Kidney capillary endothelial cell (primary cell): Measurements from ENCODE around the gene ZBTB20.

Experiments used
- DNase-seq: peaks from one replicate; pipeline ENCODE4 v3.0.0-alpha.2; 2018; ENCODE audit warnings: low spot score

Gene ZBTB20

DNA sequence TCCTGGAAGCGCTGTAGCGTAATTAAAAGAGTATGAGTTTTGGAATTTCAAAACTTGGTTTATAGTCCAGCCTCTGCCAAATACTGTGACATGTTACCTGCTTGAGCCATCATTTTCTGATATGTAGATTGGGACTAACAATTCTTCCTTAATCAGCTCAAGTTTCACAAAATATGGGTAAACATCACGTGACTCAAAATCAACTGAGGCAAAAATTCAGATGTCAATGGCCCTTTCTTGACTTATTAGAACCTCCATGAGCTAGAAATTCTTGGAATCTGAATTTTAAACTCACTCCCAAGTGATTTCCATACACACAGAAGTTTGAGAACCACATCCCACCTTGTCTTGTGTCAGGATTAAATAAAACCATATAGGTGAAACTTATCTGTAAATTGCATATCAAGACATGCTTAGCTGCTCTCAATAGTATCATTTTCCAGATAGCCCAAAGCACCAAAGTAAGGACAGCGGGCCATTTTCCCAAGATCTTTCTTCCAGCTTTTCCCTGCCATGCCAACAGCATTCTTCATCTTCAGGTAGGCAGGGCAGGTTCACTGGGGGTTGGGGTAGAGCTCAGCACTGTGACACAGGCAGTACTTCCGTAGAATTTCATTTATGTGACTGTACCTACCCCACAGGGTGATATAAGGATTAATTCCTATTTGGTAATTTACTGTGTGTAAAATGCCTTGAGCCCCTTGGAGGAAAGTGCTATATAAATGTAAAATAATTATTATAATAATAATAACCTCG lies 474.2 kb downstream of the ZBTB20 start:
- DNase-seq = no peak

DNA sequence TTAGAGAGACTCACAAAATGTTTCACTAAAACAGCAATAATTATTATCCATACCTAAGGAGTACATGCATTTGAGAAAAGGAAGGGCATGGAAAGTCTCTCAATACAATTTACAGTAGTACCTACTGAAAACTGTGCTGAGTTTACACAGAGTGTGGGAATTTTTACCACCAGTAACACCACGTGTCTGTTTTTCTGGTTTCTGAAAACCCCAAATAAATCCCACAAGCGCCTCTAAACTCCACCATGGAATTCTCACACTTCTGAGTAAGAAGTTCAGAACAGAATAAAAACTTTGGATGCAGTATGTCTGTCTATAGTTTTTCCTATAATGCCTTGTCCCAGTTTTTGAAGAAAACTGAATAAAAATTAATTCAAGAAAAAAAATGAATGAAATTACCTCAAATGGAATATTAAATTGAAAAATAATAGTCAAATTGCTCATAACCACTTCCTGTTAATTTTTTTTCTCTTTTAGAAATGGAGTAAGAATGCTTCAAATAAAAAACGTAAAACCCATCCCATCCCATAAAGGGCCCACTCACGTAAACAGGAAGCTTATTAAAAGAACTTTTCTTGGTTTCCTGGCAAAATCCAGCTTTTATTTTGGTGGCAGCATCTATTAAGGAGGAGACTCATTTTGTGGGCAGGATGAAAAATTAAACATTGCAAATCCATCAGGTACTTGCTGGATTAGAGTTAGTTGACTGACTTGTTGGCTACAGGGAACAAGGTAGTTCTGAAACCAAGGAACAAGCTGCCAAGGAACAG lies 475.2 kb downstream of the ZBTB20 start:
- DNase-seq = no peak

DNA sequence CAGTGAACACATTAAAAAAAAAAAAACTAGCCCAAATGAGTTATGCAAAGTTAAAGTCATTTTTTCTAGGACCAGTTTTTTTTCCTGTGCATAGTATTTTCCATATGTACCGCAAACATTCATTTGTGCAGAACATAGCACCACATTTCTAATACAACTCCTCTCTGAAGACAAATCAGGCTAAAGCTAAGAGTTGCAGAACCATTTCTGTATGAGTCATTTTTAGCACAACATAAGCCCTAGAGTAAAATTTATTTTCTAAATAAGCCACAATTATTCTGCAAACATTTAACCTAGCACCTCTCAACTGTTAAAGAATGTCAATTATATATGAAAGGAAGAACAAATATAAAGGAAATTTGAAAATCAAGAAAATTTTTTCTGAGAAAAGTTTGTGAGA lies 477.5 kb downstream of the ZBTB20 start:
- DNase-seq = no peak

DNA sequence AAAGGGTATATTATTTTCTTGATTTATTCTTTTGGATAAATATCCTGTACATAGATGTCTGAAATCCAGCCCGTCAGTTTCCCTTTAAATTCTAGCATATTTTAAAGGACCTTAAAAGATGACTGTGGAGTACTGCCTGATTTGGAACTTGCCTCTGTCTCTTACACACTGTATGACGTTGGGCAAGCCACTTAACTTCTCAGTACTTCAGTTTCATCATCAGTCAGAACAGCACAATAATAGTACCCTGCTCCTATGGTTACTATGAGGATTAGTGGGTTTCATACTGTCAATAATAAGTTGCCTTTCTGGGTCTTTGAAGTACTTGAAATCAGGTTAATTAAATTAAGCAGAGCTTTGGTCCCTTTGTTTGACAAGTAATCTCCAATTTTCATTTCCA lies 479.0 kb downstream of the ZBTB20 start:
- no peak for DNase-seq

DNA sequence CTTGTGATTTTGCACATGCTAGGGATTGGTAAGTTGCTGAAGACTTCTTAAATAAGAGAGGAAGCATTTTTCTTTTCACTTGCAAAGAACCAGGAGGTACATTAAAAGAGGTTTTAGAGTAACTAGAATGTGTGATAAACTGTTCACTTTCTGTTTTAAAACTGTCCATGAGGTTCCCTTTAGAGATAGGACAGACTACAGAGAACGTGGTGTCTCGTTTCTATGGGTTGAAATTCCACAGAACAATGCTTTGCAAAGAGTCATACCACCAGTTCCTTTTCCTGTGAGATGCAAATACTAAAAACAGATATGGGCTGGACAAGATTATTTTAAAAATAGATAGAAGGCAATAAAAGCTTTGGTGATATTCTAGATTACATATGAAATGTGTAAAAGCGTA lies 480.5 kb downstream of the ZBTB20 start:
- DNase-seq = peak; percentile 76

DNA sequence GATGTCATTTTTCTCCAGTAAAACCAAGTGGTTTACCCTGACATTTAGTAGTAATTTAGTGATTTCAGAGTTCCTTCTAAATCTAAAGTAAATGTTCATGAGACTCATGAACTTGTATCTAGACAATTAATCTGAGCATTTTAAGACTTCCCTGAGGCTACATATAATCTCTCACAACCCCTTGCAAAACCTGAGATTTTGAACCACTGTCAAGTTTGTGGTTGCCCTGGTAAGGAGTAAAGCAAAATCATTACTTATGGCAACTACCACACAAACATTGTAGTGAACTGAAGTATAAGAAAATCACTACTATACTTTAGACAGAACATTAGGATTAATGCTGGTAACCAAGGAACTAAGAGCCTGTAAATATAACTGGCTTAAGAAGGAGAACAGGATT lies 483.1 kb downstream of the ZBTB20 start:
- no peak for DNase-seq

DNA sequence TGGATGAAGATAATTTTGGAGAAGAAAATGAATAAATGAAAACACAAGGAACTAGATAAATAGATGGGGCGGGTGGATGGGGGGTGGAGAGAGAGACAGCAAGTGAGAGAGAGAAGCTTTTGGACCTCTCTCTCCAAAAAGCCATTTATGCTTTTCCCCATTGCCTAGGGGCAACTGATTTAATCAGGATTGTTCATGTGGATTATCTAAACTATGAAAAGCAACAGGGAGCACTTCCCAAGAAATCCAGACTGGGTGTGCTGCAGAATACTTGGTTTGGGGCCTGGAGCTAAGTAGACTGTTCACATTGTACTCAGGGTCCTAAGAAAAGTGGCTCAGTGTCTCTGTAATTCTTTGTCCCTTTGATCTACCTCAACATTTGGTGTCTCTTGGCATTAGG lies 486.3 kb downstream of the ZBTB20 start:
- no peak for DNase-seq

DNA sequence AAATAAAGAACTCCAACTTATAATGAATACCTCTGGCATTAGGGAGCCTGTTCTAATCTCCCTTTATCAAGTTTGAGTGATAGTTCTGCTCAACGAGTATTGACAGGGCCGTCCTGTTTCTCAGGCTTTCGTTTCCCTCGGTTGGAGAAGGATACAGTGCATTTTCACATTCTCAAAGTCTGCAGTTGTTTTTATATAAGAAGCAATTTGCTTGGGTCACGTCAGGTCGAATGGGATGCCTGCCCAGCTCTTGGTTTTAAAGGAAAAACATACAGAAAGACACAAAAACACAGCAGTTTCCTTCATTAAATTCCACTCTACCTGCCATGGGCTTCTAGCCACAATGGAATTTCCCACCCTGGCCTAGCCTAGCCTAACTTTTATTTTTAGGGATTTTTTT lies 487.0 kb downstream of the ZBTB20 start:
- DNase-seq = no peak

DNA sequence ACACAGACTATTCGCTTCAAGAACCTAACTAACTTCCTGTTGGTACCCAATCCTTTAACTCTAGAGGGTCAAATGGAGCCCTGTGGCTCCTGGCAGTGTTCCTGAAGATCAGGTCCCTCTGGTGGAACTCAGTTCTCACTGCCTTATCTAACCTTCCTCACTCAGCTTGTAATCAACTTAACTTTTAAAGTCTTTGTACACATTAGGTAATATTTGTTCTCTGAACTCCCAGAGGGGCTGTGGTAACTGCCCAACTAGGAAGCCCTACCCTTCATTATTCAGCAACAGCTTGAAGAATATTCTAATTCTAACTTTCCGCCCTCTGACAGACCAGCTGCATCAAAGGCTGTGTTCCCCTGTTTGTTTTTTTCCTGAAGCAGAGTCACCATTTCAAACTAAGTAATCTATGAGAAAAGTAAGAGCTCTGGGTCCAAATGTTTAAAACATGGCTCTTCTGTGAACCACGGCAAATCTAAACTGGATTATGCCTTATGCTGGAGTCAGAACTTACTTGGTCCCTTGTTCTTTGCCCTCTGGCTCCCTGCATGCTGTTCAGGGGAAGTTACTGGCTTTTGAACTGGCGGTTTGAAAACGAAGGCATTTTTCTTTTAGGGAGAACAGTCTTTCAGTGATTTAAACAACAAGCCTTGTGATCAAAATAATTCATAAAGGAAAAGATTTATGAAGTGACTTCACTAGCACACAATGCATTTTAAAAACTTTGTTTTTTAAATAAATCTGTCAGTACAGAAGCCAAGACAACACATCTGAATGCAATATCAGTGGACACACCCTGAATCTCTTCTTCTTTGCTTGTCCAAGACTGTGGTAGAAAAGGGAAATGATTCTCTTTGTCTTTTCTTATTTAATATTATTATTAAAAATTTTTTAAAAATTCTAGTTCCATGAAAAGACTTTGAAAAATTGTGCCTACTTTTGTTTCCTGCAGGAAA lies 487.7 kb downstream of the ZBTB20 start:
- DNase-seq = no peak

DNA sequence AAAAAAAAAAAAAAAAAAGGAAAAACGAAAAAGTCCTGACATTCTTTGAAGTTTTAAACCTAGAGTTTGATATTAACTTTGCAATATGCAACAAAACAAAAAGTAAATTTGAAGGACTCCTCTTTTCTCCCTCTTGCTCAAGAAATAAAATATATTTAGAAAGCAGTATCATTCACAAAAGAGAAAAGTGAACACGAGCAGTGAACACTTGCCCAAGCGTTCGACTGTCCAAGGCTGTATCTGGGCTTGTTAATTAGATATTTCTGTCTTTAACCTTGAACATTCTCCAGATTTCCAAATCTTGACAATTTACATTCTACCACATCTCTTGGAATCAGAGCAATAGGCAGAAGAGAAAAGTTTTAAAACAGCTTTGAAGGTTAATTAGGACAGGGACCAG lies 495.5 kb downstream of the ZBTB20 start:
- DNase-seq = no peak

DNA sequence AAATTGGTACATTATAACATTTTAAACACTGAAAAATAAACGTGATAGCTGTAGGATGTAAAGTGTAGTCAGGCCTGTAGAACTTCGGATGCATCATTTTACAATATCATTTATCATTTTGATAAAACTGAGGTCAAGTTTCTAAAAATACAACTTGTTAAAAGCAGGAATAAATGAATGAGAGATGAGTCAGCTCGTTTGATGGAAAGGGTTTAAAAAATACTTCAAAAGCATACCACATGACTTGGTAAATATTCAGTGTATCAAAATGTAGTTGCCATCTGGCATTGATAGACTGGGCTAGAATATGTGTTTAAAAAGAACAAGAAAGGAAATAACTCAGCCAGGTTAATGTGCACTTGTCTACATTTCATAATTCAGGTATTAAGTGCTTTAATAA lies 496.3 kb downstream of the ZBTB20 start:
- peak; percentile 29 for DNase-seq

DNA sequence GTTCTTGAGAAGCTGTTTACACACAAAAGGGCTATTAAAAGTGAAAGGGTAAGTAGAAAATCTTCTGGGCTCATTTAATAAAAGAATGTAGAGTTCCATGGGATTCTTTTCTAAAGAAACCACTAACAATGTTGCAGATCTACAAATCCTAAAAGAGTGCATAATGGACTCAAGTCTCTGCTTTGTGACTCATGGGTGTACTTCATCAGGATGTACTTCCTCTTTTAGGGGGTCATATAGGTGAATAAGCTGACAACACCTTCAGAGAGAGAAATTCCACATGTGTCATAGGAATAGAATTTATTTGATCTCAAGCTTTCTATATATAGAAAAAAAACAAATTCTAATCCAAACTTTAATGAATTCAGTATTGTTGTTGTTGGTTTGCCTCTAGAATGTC lies 497.8 kb downstream of the ZBTB20 start:
- DNase-seq = peak; percentile 96

DNA sequence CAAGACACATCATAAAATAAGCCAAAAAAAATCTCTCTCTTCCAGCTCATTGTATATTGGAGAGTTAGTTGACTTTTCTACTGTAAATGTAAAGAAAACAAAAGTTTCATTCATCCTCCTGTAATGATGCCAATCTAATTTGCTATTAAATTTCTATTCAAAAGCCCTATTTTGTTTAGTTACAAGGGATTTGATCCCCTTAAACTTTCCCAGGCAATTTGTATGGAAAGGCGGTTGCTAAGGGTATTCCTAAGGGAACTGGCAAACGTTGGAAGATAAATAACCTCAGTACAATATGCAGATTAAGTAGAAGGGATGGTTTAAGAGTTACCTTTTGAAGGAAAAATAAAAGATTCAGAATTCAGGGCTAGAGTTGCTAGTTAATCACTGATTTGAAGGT lies 500.6 kb downstream of the ZBTB20 start:
- no peak for DNase-seq

DNA sequence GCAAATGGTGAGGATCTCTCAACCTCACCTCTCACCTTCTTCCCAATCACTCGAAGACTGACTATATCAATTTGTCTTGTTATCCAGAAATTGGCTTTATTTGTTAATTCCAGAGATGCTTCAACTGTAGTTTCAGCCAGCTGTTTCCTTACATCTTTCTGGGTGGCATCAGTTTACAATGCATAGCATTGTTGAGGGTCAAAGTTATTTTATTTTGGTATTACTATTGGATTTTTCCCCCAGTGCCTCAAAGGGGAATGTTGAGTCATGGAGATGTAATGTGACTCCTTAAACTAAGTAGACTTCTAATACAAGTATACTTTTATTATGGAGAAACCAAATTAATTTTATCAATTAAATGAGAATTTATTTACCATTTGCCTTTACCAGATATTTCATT lies 501.7 kb downstream of the ZBTB20 start:
- no peak for DNase-seq

DNA sequence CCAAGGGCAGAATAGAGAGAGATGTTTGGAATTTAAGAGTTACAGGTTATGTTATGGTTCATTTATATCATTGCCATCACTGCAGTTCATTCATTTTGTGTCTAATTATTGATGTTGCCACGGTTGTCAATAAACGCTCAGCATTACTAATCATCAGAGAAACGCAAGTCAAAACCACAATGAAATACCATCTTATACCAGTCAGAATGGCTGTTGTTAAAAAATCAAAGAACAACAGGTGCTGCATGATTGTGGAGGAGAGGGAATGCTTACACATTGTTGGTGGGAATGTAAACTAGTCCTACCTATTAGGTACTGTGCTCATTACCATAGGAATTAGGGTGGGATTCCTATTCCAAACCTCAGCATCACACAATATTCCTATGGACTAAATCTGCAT lies 502.7 kb downstream of the ZBTB20 start:
- no peak for DNase-seq

DNA sequence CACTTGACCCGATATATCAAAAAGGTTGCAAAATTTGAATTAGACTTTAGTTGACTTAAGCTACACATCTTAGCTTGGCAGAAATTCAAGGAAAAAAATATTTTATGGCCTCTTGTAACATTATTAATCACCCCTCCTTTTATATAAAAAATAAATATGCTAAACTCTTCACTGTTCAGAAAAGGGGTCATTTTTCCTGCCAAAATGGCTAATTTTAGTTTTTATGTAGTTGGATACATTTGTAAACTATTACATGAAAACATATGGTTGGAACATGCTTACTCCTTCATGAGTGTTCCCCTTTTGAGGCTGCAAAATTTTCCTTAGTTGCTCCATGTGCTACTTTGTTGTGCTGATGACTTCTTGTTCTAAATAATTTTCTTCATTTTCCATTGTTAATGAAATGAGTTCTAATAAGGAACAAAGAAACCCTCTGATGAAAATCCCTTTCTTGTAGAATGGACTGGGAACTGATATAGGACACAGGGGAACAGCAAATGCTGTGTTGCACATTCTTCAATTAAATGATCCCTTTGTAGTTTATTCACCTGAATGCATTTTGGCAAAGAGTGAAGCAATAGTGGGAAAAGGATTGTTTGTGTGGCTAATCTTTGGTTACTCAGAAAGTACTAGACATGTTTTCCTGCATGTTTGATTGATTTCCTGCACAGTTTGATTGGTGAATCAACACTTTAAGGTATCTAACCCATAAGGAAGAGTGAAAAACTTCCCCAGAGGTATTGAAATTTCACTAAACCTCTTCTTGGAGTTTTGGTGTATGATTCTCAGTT lies 503.9 kb downstream of the ZBTB20 start:
- no peak for DNase-seq

DNA sequence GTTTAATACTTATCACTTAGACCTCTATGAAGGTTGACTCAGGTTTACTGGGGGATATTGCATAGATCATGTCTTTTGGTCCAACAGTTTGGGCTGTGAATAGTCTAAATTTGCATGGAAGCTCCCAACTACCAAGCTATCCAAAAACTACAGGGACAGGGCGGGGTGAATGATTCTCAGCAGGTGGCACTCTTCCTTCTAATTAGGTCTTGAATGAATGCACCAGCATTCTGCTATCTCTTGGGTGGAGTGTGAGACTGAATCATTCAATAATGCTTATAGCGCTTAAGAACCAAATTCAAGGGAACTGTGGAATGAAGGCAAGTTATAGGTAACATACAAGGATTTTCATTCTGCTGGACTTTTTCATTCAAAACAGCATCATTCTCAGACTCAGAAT lies 507.0 kb downstream of the ZBTB20 start:
- DNase-seq = no peak

DNA sequence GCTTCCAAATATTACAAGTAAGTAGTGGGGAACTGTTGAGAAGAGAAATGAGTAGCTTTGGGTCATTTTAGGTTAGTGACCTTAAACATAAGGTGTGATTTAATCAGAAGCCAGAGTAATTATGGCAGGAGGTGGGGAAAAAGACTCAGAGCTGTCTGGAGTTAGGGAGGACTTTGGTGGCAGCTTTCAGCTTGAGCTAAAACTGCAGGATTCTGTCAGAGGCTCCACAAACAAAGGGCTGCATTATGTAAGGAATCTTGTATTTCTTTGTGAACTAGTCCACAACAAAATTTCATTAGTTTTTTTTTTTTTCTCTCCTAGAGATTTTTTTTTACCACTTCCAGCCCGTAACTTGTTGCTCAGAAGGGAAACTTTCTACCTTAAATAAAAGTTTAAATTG lies 507.9 kb downstream of the ZBTB20 start:
- DNase-seq = no peak

DNA sequence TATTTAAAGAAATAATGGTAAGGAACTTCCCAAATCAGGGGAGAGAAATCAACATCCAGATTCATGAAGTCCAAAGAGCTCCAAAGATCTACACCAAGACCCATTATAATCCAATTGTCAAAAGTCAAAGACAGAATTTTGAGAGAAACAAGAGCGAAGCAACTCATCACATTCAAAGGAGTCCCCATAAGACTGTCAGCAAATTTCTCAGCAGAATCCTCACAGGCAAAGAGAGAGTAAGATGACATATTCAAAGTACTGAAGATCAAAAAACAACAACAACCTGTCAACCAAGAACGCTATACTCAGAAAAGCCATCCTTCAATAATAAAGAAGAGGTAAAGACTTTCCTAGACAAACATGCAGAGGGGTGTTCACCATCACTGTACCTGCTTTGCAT lies 511.2 kb downstream of the ZBTB20 start:
- DNase-seq = no peak

DNA sequence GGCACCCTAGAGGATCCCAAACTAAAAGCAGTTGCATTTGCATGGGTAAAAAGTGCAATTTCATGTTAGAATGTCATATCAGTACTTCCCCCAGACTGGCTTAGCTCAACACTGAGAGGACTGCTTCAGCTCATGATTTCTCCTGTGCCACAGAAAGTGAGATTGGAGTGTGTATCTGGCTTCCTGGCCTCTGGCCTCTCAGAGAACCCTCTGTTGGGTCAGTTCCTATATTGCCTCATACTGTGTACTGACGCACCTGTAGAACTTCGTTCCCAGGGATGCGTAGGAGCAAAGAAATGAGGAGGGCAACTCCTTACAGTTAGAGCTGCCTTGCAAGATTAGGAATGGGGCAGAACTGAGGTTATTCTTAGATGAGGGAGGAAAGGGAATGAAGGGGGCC lies 512.5 kb downstream of the ZBTB20 start:
- no peak for DNase-seq

DNA sequence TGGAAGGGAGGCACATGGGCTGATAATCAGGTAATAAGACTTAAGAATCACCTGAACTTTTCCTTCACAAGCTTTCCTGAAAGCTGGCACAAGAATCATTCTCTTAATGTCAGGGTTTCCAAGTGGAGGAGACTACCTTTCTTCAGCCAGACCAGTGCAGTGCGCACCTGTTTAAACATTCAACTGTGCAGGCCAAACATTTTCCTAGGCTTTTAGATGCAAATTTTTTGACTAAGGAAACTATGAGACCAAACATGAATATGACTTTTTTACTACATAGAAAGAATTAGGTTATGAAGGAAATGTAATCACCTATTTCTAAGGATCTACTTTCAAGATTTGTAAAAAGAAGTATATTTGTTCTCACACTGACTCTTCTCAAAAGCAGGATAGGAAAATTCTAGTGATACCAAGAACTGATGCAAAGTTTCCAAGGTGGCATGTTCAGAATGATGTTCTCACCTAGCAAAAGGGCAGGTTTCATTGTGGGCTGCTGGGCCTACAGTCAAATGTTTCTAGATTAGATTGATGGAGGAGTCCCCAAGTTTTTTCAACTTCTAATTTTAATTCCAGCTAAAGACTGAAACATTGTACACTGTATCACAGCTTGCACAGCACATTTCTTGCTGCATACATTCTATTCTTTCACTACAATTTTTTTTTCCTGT lies 514.2 kb downstream of the ZBTB20 start:
- DNase-seq = no peak
